GM19351 (cell line): ENCODE data around the gene ZBTB38.
A peak's percentile ranks its signal among the peaks of the same experiment; 100 is the strongest.

Experiments
- ATAC-seq: cut with Tn5 transposase; IDR thresholded peaks from one replicate; pipeline ENCODE4 v1.9.1; 2021; ENCODE audit warnings: mild to moderate bottlenecking, moderate library complexity; ENCODE audit not compliant: unreplicated experiment

ZBTB38 gene, protein sequence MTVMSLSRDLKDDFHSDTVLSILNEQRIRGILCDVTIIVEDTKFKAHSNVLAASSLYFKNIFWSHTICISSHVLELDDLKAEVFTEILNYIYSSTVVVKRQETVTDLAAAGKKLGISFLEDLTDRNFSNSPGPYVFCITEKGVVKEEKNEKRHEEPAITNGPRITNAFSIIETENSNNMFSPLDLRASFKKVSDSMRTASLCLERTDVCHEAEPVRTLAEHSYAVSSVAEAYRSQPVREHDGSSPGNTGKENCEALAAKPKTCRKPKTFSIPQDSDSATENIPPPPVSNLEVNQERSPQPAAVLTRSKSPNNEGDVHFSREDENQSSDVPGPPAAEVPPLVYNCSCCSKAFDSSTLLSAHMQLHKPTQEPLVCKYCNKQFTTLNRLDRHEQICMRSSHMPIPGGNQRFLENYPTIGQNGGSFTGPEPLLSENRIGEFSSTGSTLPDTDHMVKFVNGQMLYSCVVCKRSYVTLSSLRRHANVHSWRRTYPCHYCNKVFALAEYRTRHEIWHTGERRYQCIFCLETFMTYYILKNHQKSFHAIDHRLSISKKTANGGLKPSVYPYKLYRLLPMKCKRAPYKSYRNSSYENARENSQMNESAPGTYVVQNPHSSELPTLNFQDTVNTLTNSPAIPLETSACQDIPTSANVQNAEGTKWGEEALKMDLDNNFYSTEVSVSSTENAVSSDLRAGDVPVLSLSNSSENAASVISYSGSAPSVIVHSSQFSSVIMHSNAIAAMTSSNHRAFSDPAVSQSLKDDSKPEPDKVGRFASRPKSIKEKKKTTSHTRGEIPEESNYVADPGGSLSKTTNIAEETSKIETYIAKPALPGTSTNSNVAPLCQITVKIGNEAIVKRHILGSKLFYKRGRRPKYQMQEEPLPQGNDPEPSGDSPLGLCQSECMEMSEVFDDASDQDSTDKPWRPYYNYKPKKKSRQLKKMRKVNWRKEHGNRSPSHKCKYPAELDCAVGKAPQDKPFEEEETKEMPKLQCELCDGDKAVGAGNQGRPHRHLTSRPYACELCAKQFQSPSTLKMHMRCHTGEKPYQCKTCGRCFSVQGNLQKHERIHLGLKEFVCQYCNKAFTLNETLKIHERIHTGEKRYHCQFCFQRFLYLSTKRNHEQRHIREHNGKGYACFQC (N-terminal part only)

GRCh38 chr3:141368062-141368924, at the start of gene ZBTB38:
Gene ZBTB38 (plus strand): TSS chr3:141368504. CDS start chr3:141442389, 73,885 bp downstream.
- ATAC-seq = peak; percentile 32

- no peak for ATAC-seq
Measured at GRCh38 chr3:141320399-141321108, 47.8 kb upstream of the ZBTB38 start.

DNA sequence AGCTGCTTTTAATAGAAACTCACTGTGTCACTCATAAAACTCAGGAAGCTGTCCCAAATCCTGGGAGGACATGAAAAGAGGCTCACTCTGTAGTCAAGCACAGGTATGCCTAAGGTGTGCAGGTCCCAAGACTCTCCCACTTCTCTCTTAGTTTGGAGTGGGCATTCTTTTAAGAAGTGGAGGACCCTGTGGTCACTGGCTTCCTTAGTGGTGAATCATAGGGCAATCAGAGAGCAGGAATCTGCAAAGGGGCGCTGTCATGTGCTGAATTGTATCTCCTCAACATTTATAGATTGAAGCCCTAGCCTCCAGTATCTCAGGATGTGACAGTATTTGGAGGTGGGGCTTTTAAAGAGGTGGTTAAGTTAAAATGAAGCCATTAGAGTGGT, 47.2 kb upstream of the ZBTB38 start:
- no peak for ATAC-seq

DNA sequence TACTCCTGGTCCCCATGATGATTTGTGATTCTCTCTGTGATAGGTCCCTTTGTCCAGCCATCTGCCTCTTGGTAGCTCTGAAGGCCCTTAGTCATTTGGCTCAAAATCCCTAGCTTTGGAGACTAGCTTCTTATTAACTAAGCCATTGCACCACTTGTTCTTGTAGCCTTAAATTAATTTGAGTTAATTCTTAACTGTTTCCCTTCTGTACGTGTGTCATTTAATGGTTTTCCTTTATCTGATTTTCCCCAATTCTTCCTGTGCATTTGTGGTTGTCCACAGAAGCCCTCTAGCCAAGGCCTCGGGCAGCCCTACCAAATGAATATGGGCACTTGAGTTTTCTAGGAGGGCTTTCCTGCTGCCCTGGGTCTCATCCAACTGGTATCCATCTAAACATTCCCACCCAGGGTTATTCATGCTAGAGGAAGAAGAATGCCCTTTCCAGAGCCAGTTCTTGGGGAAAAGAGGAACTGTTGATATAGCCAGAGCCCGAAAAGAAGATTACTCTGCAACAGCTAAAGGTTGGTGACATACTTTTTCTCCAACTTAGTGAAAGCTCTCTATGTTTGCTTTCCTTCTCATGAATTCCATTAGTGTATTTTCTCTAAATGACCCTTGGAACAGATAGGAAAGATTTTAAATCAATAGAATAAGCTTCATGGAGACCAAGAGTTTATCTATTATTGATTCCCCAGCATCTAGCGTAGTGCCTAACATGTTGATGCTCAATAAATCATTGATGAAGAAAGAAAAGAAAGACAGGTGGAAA, 44.2 kb upstream of the ZBTB38 start:
- no peak for ATAC-seq

- no peak for ATAC-seq
Measured at GRCh38 chr3:141326123-141326522, 42.2 kb upstream of the ZBTB38 start.

- no peak for ATAC-seq
Measured at GRCh38 chr3:141326626-141327025, 41.7 kb upstream of the ZBTB38 start.

GRCh38 chr3:141328286-141329166, 39.8 kb upstream of the ZBTB38 start:
- ATAC-seq = peak; percentile 71

- no peak for ATAC-seq
Measured at GRCh38 chr3:141330235-141330634, 38.1 kb upstream of the ZBTB38 start.

DNA sequence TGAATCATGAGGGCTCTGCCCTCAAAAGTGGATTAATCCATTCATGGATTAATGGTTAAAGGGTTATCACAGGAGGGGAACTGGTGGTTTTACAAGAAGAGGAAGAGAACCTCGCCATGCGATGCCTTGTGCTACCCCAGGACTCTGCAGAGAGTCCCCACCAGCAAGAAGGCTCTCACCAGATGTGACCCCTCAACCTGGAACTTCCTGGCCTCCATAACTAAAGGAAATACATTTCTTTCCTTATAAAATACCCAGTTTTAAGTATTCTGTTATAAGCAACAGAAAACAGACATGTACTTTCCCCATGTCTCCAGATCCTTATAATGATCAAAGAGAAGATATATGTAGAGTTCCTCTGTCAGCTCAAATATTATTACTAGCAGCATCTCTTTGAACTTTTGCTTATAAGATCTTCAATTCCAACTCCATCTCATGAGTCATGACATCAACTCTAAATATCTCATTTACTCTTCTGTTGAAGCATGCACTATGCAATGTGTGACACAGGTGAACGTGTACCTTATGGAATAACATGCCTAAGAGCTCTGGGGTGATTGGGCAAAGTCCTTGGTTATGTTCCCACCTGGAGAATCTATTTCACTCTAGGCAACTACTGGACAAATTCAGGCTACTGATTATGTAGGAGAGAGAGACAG, 37.5 kb upstream of the ZBTB38 start:
- ATAC-seq = no peak

DNA sequence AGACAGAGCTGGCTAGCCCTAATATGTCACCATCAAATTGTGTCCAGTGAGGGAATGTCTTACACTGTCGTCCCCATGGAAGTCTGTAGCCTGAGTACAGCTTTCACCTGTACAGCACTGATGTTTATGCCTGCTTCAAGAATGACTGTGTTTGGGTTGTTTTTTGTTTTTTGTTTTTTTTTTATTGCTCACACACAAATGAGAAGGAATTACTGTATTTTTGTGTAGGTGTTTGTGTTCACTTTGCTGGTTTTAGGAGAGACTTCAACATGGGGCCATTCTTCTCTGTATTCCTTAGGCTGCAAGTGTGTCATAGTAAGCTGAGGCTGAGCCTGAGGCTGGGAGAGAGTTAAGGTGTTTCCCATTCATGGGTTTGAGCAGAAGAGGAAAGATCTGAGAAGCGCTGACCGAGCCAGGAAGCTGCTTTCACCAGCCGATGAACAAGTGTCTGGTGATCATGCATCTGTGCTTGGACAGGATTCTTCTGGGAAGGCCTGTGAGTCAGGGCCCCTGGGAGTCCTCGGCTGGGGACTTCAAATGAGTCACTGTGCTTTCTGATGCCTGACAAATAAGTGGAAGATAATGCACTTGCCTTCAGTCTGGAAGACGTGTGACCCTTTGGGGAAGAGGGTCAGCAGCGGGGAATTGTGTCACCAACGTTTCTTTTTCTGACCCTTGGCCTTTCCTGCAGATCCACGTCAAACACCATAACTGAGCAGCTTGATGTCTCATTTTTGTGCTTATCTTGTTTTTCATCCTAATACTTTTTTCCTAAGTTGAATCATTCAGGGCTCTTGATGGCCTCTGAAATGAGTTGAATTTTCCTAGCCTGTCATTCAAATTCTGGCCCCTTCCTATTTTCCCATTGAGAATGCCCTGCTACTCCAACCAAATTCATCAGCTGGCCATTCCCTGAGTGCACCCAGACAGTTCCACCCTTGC, 36.7 kb upstream of the ZBTB38 start:
- no peak for ATAC-seq

GRCh38 chr3:141332416-141332815, 35.9 kb upstream of the ZBTB38 start:
- ATAC-seq = no peak

DNA sequence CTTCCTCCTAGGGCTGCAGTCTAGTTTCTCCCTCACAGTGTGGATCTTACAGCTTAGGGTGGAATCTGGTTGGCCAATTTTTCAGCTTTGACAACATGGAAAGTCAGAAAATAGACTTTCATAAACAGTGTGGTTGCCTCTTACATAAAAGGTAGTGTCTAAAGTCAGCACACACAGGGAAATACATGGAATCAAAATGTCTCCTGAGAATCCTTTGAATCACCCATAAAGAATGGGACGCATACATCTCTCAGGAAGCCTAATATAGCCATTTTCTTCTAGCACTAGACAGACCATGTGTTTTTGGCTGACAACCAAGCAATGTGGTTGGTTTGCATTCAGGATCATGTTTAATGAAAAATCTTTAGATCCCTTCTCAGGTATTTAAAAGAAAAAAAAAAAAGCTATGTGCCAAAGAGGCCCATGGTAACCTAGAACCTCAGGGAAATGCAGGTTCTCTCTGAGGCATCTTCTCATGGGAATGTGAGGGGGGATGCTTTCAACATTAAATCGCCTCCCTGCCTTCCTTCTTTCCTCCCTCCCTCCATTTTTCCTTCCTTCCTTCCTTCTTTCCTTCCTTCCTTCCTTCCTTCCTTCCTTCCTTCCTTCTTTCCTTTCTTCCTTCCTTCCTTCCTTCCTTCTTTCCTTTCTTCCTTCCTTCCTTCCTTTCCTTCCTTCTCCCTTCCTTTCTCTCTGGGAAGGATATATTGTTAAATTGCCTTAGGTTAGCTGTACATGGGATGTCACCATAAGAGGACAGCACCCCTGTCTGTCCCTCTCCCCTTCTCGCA, 34.3 kb upstream of the ZBTB38 start:
- no peak for ATAC-seq

DNA sequence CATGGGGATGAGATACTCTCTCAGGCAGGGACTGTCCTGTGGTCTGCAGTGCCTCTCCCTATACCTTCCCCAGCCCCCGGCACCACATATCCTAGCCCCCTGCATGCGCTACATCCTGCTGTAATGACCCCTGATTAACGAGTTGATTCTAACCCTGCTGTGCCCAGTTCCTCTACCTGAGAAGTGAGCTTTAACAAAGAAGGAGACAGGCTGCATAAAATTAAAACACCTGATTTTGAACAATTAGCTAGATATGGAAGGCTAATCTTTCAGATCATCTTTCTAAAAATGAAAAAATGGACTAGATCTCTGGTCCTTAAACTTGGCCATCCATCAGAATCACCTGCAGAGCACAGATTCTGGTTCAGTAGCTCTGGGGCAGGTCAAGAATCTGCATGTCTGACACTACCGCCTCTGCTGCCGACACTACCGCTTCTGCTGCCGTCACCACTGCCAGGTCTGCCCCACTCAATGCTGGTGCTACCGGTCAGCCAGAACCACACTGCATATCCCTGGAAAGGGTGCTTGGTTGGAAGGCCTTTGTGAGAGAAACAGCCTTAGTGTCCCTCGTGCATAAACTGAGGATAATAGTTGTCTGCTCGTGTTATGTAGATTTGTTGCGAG, 33.6 kb upstream of the ZBTB38 start:
- ATAC-seq = no peak

- no peak for ATAC-seq
Measured at GRCh38 chr3:141335531-141336061, 32.7 kb upstream of the ZBTB38 start.
